ENCODE results near the gene TMPO. TPM values are rescaled to one million over a fixed set of nuclear protein-coding genes. Genes with fewer than 3 reads are reported as not detected.

TMPO gene
- total and polyA plus RNA-seq, 2 experiments from 2014 or later, result 75.5 to 256 TPM

DNA sequence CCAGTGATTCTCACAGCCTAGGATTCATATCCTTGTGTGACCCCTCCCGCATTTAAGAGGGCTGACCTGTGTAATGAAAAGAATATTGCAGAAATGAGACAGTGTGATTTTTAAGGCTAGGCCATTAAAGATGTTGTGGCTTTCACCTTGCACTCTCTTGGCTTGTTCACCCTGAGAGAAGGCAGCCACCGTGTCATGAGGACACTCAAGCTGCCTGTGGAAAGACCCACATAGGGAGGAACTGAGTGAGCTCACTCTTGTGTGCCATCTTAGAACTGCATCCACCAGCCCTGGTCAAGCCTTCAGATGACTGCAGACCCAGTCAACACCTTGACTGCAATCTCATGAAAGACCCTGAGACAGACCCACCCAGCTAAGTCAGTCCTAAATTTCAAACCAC, 46.3 kb upstream of the TMPO start (continued):
- TF ChIP-seq, protein P1, sequence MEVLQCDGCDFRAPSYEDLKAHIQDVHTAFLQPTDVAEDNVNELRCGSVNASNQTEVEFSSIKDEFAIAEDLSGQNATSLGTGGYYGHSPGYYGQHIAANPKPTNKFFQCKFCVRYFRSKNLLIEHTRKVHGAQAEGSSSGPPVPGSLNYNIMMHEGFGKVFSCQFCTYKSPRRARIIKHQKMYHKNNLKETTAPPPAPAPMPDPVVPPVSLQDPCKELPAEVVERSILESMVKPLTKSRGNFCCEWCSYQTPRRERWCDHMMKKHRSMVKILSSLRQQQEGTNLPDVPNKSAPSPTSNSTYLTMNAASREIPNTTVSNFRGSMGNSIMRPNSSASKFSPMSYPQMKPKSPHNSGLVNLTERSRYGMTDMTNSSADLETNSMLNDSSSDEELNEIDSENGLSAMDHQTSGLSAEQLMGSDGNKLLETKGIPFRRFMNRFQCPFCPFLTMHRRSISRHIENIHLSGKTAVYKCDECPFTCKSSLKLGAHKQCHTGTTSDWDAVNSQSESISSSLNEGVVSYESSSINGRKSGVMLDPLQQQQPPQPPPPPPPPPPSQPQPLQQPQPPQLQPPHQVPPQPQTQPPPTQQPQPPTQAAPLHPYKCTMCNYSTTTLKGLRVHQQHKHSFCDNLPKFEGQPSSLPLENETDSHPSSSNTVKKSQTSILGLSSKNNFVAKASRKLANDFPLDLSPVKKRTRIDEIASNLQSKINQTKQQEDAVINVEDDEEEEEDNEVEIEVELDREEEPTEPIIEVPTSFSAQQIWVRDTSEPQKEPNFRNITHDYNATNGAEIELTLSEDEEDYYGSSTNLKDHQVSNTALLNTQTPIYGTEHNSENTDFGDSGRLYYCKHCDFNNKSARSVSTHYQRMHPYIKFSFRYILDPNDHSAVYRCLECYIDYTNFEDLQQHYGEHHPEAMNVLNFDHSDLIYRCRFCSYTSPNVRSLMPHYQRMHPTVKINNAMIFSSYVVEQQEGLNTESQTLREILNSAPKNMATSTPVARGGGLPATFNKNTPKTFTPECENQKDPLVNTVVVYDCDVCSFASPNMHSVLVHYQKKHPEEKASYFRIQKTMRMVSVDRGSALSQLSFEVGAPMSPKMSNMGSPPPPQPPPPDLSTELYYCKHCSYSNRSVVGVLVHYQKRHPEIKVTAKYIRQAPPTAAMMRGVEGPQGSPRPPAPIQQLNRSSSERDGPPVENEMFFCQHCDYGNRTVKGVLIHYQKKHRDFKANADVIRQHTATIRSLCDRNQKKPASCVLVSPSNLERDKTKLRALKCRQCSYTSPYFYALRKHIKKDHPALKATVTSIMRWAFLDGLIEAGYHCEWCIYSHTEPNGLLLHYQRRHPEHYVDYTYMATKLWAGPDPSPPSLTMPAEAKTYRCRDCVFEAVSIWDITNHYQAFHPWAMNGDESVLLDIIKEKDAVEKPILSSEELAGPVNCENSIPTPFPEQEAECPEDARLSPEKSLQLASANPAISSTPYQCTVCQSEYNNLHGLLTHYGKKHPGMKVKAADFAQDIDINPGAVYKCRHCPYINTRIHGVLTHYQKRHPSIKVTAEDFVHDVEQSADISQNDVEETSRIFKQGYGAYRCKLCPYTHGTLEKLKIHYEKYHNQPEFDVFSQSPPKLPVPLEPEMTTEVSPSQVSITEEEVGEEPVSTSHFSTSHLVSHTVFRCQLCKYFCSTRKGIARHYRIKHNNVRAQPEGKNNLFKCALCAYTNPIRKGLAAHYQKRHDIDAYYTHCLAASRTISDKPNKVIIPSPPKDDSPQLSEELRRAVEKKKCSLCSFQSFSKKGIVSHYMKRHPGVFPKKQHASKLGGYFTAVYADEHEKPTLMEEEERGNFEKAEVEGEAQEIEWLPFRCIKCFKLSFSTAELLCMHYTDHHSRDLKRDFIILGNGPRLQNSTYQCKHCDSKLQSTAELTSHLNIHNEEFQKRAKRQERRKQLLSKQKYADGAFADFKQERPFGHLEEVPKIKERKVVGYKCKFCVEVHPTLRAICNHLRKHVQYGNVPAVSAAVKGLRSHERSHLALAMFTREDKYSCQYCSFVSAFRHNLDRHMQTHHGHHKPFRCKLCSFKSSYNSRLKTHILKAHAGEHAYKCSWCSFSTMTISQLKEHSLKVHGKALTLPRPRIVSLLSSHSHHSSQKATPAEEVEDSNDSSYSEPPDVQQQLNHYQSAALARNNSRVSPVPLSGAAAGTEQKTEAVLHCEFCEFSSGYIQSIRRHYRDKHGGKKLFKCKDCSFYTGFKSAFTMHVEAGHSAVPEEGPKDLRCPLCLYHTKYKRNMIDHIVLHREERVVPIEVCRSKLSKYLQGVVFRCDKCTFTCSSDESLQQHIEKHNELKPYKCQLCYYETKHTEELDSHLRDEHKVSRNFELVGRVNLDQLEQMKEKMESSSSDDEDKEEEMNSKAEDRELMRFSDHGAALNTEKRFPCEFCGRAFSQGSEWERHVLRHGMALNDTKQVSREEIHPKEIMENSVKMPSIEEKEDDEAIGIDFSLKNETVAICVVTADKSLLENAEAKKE (CRISPR knock-in tag; IDR thresholded peaks at IDR 0.05), result no peak
- TF ChIP-seq ZNF331 (CRISPR knock-in tag; IDR thresholded peaks at IDR 0.05; ENCODE audit: low read depth) (no peak), CREB1 (CRISPR knock-in tag; IDR thresholded peaks at IDR 0.05; ENCODE audit: low read depth) (no peak), ZNF114 (CRISPR knock-in tag; IDR thresholded peaks at IDR 0.05) (no peak), JUNB (IDR thresholded peaks at IDR 0.05; ENCODE audit: unreplicated experiment) (no peak), EZH2 (IDR thresholded peaks at IDR 0.05; ENCODE audit: low read depth, unreplicated experiment) (no peak), EZH2phosphoT487 (IDR thresholded peaks at IDR 0.05; ENCODE audit: unreplicated experiment) (no peak), NANOG (IDR thresholded peaks at IDR 0.05; ENCODE audit: borderline replicate concordance) (no peak), POLR2AphosphoS5 (IDR thresholded peaks at IDR 0.05; ENCODE audit: low read depth) (no peak)
- TF ChIP-seq, protein P2, sequence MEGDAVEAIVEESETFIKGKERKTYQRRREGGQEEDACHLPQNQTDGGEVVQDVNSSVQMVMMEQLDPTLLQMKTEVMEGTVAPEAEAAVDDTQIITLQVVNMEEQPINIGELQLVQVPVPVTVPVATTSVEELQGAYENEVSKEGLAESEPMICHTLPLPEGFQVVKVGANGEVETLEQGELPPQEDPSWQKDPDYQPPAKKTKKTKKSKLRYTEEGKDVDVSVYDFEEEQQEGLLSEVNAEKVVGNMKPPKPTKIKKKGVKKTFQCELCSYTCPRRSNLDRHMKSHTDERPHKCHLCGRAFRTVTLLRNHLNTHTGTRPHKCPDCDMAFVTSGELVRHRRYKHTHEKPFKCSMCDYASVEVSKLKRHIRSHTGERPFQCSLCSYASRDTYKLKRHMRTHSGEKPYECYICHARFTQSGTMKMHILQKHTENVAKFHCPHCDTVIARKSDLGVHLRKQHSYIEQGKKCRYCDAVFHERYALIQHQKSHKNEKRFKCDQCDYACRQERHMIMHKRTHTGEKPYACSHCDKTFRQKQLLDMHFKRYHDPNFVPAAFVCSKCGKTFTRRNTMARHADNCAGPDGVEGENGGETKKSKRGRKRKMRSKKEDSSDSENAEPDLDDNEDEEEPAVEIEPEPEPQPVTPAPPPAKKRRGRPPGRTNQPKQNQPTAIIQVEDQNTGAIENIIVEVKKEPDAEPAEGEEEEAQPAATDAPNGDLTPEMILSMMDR (conservative IDR thresholded peaks at IDR 0.05; ENCODE audit: low read depth in 2 of 2), result no peak

All from GM23338 (cell line).